AML-193 (cell line): ENCODE measurements around the gene PLCL1.
"Not testable (repeated sequence)": the region's sequence is repeated elsewhere in the genome, so short reads cannot be mapped to it uniquely, and the experiment has no call there.

Source experiments
- DNase-seq, 2 experiments: peaks; one replicate each; lab custom pipeline; 2025; lab: John Stamatoyannopoulos, UW

The PLCL1 gene

GRCh38 chr2:198177040-198177439, 372.6 kb downstream of the PLCL1 start:
- no peak for DNase-seq

GRCh38 chr2:198178766-198179165, 374.4 kb downstream of the PLCL1 start:
- DNase-seq, result no peak

- DNase-seq, result no peak
These were observed 381.9 kb downstream of the PLCL1 start for GRCh38 chr2:198186257-198186656.

GRCh38 chr2:198187841-198188240, 383.4 kb downstream of the PLCL1 start:
- no peak for DNase-seq

- no peak for DNase-seq
These were observed 384.6 kb downstream of the PLCL1 start for GRCh38 chr2:198188982-198189381.

- no peak for DNase-seq
These were observed 387.3 kb downstream of the PLCL1 start for GRCh38 chr2:198191651-198192050.

GRCh38 chr2:198196556-198196955, 392.2 kb downstream of the PLCL1 start:
- DNase-seq, result not testable (repeated sequence)
